IMR-90 (cell line): ENCODE measurements around the gene NDOR1. TPM values are rescaled to one million over a fixed set of nuclear protein-coding genes. Genes with fewer than 3 reads are reported as not detected.

ENCODE experiments used
- ATAC-seq: fragments of 200-7000 bp; cut with Tn5 transposase; 2 replicates; pipeline ENCODE4 v1.9.1; 2020; ENCODE audit warnings: low read depth, mild to moderate bottlenecking, moderate library complexity
- BruUV-seq: library from RNA; stranded (reverse); fragments of 400-500 nt; replicated peaks from 2 replicates; lab custom pipeline; 2021; lab: Mats Ljungman, UMichigan
- CTCF ChIA-PET: fragments of 300-600 bp; formaldehyde crosslinking; extraction: SDS; loops from one replicate; lab custom pipeline; 2021; ENCODE audit warnings: antibody characterized with exemption; lab: Yijun Ruan, JAX
- POLR2A ChIA-PET: fragments of 300-600 bp; sonication (Branson Sonifier 250); formaldehyde crosslinking; loops from one replicate; lab custom pipeline; 2022; ENCODE audit warnings: antibody characterized with exemption; ENCODE audit not compliant: unreplicated experiment; lab: Charles Lee
- DNase-seq: peaks from one replicate; pipeline ENCODE4 v3.0.0; 2013
- H2AFZ ChIP-seq: replicated peaks from 2 replicates; pipeline ENCODE3; 2013; ENCODE audit warnings: low read length, mild to moderate bottlenecking; ENCODE audit not compliant: poor library complexity
- H2AK5ac ChIP-seq: 2 replicates; pipeline ENCODE4 v1.6.1; 2013; ENCODE audit warnings: low read depth, low read length, inconsistent platforms
- H2AK9ac ChIP-seq: replicated peaks from 2 replicates; pipeline ENCODE3; 2013; ENCODE audit warnings: mild to moderate bottlenecking, low read depth, low read length, moderate library complexity; ENCODE audit not compliant: poor library complexity
- H2BK120ac ChIP-seq: 2 replicates; pipeline ENCODE4 v1.6.1; 2013; ENCODE audit warnings: low read depth, low read length, inconsistent platforms
- H2BK15ac ChIP-seq: 3 replicates; pipeline ENCODE4 v1.6.1; 2013; ENCODE audit warnings: low read depth, low read length, inconsistent platforms
- H2BK20ac ChIP-seq: 2 replicates; pipeline ENCODE4 v1.6.1; 2013; ENCODE audit warnings: low read depth, mild to moderate bottlenecking, inconsistent platforms, low read length, moderate library complexity
- H2BK5ac ChIP-seq: 2 replicates; pipeline ENCODE4 v1.6.1; 2013; ENCODE audit warnings: mild to moderate bottlenecking, low read depth, low read length, inconsistent platforms; ENCODE audit not compliant: poor library complexity, severe bottlenecking
- H3K14ac ChIP-seq: replicated peaks from 2 replicates; pipeline ENCODE4 v1.6.1; 2013; ENCODE audit warnings: low read depth, low read length, inconsistent platforms
- H3K18ac ChIP-seq: 2 replicates; pipeline ENCODE4 v1.6.1; 2013; ENCODE audit warnings: low read depth, low read length, control low read depth
- H3K23ac ChIP-seq: 2 replicates; pipeline ENCODE4 v1.6.1; 2013; ENCODE audit warnings: low read depth, low read length, inconsistent platforms
- H3K27ac ChIP-seq: 2 replicates; pipeline ENCODE4 v1.5.1; 2013; ENCODE audit warnings: mild to moderate bottlenecking, control low read depth, low read length; ENCODE audit not compliant: insufficient read depth
- H3K27me3 ChIP-seq: 2 replicates; pipeline ENCODE4 v1.6.1; 2013; ENCODE audit warnings: low read length; ENCODE audit not compliant: control insufficient read depth, insufficient read depth
- H3K36me3 ChIP-seq: 2 replicates; pipeline ENCODE4 v1.6.1; 2013; ENCODE audit warnings: low read length, mixed read lengths; ENCODE audit not compliant: control insufficient read depth, insufficient read depth
- H3K4ac ChIP-seq: 2 replicates; pipeline ENCODE4 v1.6.1; 2013; ENCODE audit warnings: low read depth, low read length, inconsistent platforms
- H3K4me1 ChIP-seq: 2 replicates; pipeline ENCODE4 v1.6.1; 2013; ENCODE audit warnings: low read length, mixed read lengths; ENCODE audit not compliant: control insufficient read depth, insufficient read depth
- H3K4me2 ChIP-seq: 2 replicates; pipeline ENCODE4 v1.6.1; 2013; ENCODE audit warnings: low read depth, mild to moderate bottlenecking, control low read depth, low read length, moderate library complexity
- H3K4me3 ChIP-seq: 2 replicates; pipeline ENCODE4 v1.5.1; 2013; ENCODE audit warnings: low read depth, mild to moderate bottlenecking, control low read depth, low read length, moderate library complexity; ENCODE audit not compliant: insufficient read depth
- H3K56ac ChIP-seq: 2 replicates; pipeline ENCODE4 v1.6.1; 2013; ENCODE audit warnings: low read length, inconsistent platforms; ENCODE audit not compliant: insufficient read depth; ENCODE audit errors: extremely low read depth
- H3K79me1 ChIP-seq, 2 experiments: 2 replicates each; pipeline ENCODE4 v1.6.1; 2013; ENCODE audit warnings: low read length in 2 of 2, inconsistent platforms in 1 of 2, low read depth in 1 of 2
- H3K9ac ChIP-seq: 2 replicates; pipeline ENCODE4 v1.6.1; 2013; ENCODE audit warnings: low read depth, low read length, control low read depth
- H3K9me1 ChIP-seq: 2 replicates; pipeline ENCODE4 v1.6.1; 2013; ENCODE audit warnings: low read length, inconsistent platforms; ENCODE audit not compliant: insufficient read depth
- H3K9me3 ChIP-seq: 2 replicates; pipeline ENCODE4 v1.6.1; 2013; ENCODE audit warnings: low read length; ENCODE audit not compliant: control insufficient read depth, insufficient read depth
- H4K20me1 ChIP-seq: 2 replicates; pipeline ENCODE4 v1.6.1; 2013; ENCODE audit warnings: low read length, inconsistent platforms; ENCODE audit not compliant: insufficient read depth
- H4K5ac ChIP-seq: 2 replicates; pipeline ENCODE4 v1.6.1; 2013; ENCODE audit warnings: mild to moderate bottlenecking, low read depth, low read length, control low read depth
- H4K8ac ChIP-seq, 2 experiments: 2 replicates each; pipeline ENCODE4 v1.6.1; 2013; ENCODE audit warnings: low read depth in 2 of 2, low read length in 2 of 2, control low read depth in 1 of 2, inconsistent platforms in 1 of 2
- H4K91ac ChIP-seq: 2 replicates; pipeline ENCODE4 v1.6.1; 2013; ENCODE audit warnings: low read depth, low read length, inconsistent platforms; ENCODE audit not compliant: insufficient read depth
- BHLHE40 ChIP-seq: fragments of 150-350 bp; IDR thresholded peaks from 2 replicates; pipeline ENCODE4 v1.6.1; 2016; ENCODE audit warnings: mild to moderate bottlenecking, low read depth, low read length
- CEBPB ChIP-seq: IDR thresholded peaks from 2 replicates; pipeline ENCODE4 v1.6.1; 2012; ENCODE audit warnings: low read depth, low read length, improper control_type of control experiment
- CTCF ChIP-seq: conservative IDR thresholded peaks from 2 replicates; pipeline ENCODE4 v1.5.1; 2012; ENCODE audit warnings: mild to moderate bottlenecking, low read depth, low read length, improper control_type of control experiment
- ELK1 ChIP-seq: fragments of 150-350 bp; IDR thresholded peaks from 2 replicates; pipeline ENCODE4 v1.6.1; 2016; ENCODE audit warnings: low read depth, mild to moderate bottlenecking, low read length, moderate library complexity, borderline replicate concordance
- FOS ChIP-seq: fragments of 150-350 bp; IDR thresholded peaks from 2 replicates; pipeline ENCODE4 v1.6.1; 2016; ENCODE audit warnings: low read depth, low read length
- MAFK ChIP-seq: IDR thresholded peaks from 2 replicates; pipeline ENCODE4 v1.6.1; 2012; ENCODE audit warnings: low read depth, low read length, improper control_type of control experiment
- MAZ ChIP-seq: IDR thresholded peaks from 2 replicates; pipeline ENCODE4 v1.6.1; 2012; ENCODE audit warnings: low read depth, mild to moderate bottlenecking, low read length, improper control_type of control experiment, moderate library complexity, borderline replicate concordance
- MXI1 ChIP-seq: IDR thresholded peaks from 2 replicates; pipeline ENCODE4 v1.6.1; 2012; ENCODE audit warnings: low read depth, mild to moderate bottlenecking, low read length, moderate library complexity, borderline replicate concordance
- NFE2L2 ChIP-seq: fragments of 150-350 bp; IDR thresholded peaks from 2 replicates; pipeline ENCODE4 v1.6.1; 2016; ENCODE audit warnings: low read depth, mild to moderate bottlenecking, low read length
- POLR2A ChIP-seq: IDR thresholded peaks from 2 replicates; pipeline ENCODE4 v1.6.1; 2012; ENCODE audit warnings: mild to moderate bottlenecking, low read depth, low read length
- RAD21 ChIP-seq: IDR thresholded peaks from 2 replicates; pipeline ENCODE4 v1.6.1; 2012; ENCODE audit warnings: low read length, improper control_type of control experiment
- RCOR1 ChIP-seq: IDR thresholded peaks from 2 replicates; pipeline ENCODE4 v1.6.1; 2012; ENCODE audit warnings: mild to moderate bottlenecking, low read length, improper control_type of control experiment; ENCODE audit not compliant: insufficient replicate concordance
- RFX5 ChIP-seq: IDR thresholded peaks from 2 replicates; pipeline ENCODE4 v1.8.0; 2012; ENCODE audit warnings: low read depth, mild to moderate bottlenecking, low read length, moderate library complexity
- SMC3 ChIP-seq: fragments of 150-350 bp; IDR thresholded peaks from 2 replicates; pipeline ENCODE4 v1.6.1; 2016; ENCODE audit warnings: low read depth, mild to moderate bottlenecking, antibody characterized with exemption, low read length, moderate library complexity
- WGBS, 2 experiments: methylation state at CpG; one replicate each; pipeline versions ENCODE4 v1.1.5 to v1.1.7; 2013; ENCODE audit warnings: missing lambda C conversion rate in 2 of 2; ENCODE audit not compliant: insufficient read length in 1 of 2; ENCODE audit errors: extremely low coverage in 2 of 2; 5-methylcytosine and 5-hydroxymethylcytosine counted together
- dilution Hi-C: fragments of 300-500 bp; cut with HindIII; formaldehyde crosslinking; loops from one replicate; pipeline ENCODE4 v1.14.3; 2018; ENCODE audit warnings: low sequenced_read_pairs; ENCODE audit not compliant: unreplicated experiment
- in situ Hi-C: fragments of 300-500 bp; cut with MboI; formaldehyde crosslinking; loops from 3 replicates; pipeline ENCODE4 v1.14.3; 2019; ENCODE audit warnings: low sequenced_read_pairs, inconsistent platforms, mixed read lengths
- intact Hi-C: fragments of 100-400 bp; cut with micrococcal nuclease; formaldehyde crosslinking; loops from 2 replicates; pipeline ENCODE4 v1.10.0; 2022
- polyA plus RNA-seq, 3 experiments: library from polyadenylated mRNA; depleted of rRNA; stranded (reverse); fragments of >200 nt; gene quantifications; 2 replicates each; pipeline ENCODE4 v1.2.3, GENCODE V29; 2012; ENCODE audit warnings: low replicate concordance in 1 of 3
- total RNA-seq: library from RNA; depleted of rRNA; stranded (reverse); fragments of >200 nt; gene quantifications from 2 replicates; pipeline ENCODE4 v1.2.3, GENCODE V29; 2012
- TF ChIP-seq, protein P1 (sequence below): fragments of 150-350 bp; IDR thresholded peaks from 2 replicates; pipeline ENCODE4 v1.6.1; 2017; ENCODE audit warnings: mild to moderate bottlenecking, antibody characterized with exemption, low read length, low read depth

NDOR1 gene
- total and polyA plus RNA-seq, 2 of the 4 experiments (the other 2 are of a cell fraction), result 0.90 to 10.6 TPM

DNA sequence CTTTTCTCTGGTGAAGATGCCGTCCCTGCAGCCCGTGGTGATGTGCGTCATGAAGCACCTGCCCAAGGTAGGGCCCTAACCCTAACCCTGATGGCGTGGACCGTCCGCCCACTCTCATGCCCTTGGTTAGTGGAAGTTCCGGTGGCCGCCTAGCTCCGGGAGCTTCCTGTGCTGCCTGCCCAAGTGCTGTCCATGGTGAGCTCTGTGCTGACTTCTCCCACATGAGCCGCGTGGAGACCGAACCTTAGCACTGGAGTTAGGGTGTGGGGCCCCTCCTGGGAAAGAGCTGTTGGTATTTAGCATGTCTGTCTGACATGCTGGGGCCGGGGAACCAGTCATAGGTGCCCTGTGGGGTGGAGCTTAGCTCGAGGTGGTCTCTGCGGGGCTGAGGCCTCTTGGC is 50.9 kb downstream of the NDOR1 start:
- Histone ChIP-seq H3K9me3 (no peaks in the 10 kb centered on the region), H3K9ac (peak overlapping the region; percentile 85; the same call in 1 of the 2 replicates), H3K23ac (no peak overlapping the region), H4K5ac (no peak overlapping the region), H4K20me1 (peaks cover 11% of the 10 kb centered on the region), H3K9me1 (no peaks in the 10 kb centered on the region), H3K18ac (no peak overlapping the region), H4K91ac (no peak overlapping the region), H3K56ac (no peak overlapping the region), H3K27me3 (no peaks in the 10 kb centered on the region), H2BK5ac (no peak overlapping the region), H4K8ac (no peak overlapping the region; a peak in 1 of 4 replicates), H3K4me3 (peak overlapping the region; percentile 96), H3K4me1 (peaks cover 11% of the 10 kb centered on the region), H2BK120ac (no peak overlapping the region), H2AK5ac (peak overlapping the region; percentile 72; the same call in 1 of the 2 replicates), H3K4me2 (peak overlapping the region; percentile 97), H2AFZ (no peak overlapping the region), H2BK15ac (no peak overlapping the region), H3K14ac (no peak overlapping the region), H3K79me1 (peaks cover 15 to 37% of the 10 kb centered on the region in 2 experiments), H2AK9ac (peak overlapping the region; percentile 98), H2BK20ac (no peak overlapping the region), H3K4ac (peak overlapping the region; percentile 63; the same call in 1 of the 2 replicates), H3K27ac (no peak overlapping the region), H3K36me3 (peaks cover 22% of the 10 kb centered on the region)
- TF ChIP-seq MAZ (no peak), MXI1 (no peak), MAFK (no peak), SMC3 (no peak), RAD21 (no peak), BHLHE40 (no peak), NFE2L2 (no peak), POLR2A (no peak), ELK1 (no peak), RFX5 (no peak), FOS (no peak), CEBPB (no peak), CTCF (no peak), RCOR1 (no peak)
- TF ChIP-seq, protein P1, sequence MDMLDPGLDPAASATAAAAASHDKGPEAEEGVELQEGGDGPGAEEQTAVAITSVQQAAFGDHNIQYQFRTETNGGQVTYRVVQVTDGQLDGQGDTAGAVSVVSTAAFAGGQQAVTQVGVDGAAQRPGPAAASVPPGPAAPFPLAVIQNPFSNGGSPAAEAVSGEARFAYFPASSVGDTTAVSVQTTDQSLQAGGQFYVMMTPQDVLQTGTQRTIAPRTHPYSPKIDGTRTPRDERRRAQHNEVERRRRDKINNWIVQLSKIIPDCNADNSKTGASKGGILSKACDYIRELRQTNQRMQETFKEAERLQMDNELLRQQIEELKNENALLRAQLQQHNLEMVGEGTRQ, result no peak
- POLR2A ChIA-PET, result interaction anchor here (0.5 kb wide), 1 partner anchor 20 kb away, joined by 3 read pairs; no protein-coding TSS in a partner anchor
- in situ Hi-C loops (no loop called here), dilution Hi-C loops (no loop called here), intact Hi-C loops (no loop called here)
- BruUV-seq, result no TSS peak
- CTCF ChIA-PET, result no interaction called here
- DNase-seq, result no peak
- no peak for ATAC-seq
- 96% methylated on average over 9 of the region's 15 CpGs; no CpG with 5 or more reads in 1 of the 2 experiments for WGBS, 2 experiments
